GM21390 (cell line): Measurements from ENCODE around the gene SMAD5.
A peak's percentile ranks its signal among the peaks of the same experiment; 100 is the strongest.

Experiments used
- ATAC-seq: cut with Tn5 transposase; IDR thresholded peaks from one replicate; pipeline ENCODE4 v1.9.1; 2021; ENCODE audit not compliant: unreplicated experiment

The SMAD5 gene

DNA sequence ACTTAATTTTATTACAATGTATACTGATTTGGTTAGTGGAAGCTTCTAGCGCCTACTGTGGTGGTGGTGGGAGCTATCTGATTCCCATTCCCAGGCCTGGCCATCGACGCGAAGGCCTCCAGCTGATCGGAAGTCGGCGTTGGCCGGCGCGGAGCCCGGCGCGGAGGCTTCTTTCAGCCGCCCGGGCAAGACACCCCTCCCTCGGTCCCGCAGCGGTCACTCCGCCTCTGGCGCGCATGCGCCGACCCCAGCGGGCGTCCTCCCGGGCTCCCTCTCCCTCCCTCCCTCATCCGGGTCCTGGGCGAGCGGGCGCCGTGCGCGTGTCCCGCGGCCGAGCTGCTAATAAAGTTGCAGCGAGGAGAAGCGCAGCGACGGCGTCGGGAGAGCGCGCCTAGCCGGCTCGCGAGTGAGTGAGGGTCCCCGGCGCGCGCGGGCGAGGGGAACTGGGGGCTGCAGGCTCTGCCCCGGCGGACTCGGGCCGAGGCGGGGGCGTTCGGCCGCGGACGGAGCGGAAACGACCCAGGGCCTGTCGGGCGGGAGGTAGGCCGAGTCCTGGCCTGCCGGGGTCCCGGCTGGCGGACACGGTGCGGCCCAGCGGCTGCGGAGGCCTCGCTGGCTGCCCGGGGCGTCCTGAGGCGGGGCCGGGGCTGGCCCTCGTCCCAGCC lies at the start of gene SMAD5:
Gene SMAD5, plus strand, starts transcription at position 289 of the 665 bp plus-strand sequence. CDS start 20,916 bp downstream, outside the sequence.
- peak; percentile 91 for ATAC-seq

DNA sequence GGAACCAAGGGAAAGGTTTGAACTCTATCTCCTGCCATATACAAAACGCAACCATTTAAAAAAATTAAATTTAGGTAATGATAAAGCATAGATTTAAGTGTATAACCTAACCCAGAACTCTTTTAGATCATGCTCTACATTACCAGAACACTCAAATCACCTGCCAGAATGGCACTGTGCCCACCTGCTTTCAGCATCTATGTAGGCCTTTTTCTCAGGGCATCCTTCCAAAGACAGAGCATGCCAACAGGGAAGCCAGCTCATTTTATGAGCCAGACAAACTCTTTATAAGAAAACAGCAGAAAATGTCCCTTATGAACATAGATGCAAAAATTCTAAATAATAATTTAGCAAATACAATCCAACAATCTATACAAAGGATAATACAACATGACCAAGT lies 47.9 kb upstream of the SMAD5 start:
- ATAC-seq: no peak

DNA sequence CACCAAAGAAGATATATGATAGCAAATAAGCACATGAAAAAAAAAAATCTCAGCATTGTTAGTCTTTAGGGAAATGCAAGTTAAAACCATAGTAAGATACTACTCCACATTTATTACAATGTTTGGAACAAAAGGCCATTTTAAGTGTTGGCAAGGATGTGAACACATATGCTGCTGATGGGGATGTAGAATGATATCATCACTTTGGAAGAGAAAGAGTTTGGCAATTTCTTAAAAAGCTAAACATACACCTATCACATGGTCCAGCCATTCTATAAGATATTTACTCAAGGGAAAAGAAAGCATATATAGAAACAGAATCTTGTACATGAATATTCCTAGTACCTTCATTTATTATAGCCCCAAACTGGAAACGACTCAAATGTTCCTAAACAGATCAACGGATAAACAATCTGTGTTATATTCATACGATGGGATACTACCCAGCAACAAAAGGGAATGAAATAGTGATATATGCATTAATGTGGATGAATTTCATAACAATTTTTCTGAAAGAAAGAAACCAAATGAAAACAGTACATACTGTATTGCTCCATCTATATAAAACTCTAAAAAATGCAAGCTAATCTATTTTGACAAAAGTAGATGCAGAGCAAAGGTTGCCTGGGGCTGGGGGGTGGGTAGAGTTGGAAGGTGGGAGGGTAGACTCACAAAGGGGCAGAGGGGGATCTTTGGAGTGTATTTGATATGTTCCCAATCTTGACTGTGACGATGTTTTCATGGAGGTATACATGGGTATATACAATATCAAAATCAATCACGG lies 45.7 kb upstream of the SMAD5 start:
- ATAC-seq: no peak

DNA sequence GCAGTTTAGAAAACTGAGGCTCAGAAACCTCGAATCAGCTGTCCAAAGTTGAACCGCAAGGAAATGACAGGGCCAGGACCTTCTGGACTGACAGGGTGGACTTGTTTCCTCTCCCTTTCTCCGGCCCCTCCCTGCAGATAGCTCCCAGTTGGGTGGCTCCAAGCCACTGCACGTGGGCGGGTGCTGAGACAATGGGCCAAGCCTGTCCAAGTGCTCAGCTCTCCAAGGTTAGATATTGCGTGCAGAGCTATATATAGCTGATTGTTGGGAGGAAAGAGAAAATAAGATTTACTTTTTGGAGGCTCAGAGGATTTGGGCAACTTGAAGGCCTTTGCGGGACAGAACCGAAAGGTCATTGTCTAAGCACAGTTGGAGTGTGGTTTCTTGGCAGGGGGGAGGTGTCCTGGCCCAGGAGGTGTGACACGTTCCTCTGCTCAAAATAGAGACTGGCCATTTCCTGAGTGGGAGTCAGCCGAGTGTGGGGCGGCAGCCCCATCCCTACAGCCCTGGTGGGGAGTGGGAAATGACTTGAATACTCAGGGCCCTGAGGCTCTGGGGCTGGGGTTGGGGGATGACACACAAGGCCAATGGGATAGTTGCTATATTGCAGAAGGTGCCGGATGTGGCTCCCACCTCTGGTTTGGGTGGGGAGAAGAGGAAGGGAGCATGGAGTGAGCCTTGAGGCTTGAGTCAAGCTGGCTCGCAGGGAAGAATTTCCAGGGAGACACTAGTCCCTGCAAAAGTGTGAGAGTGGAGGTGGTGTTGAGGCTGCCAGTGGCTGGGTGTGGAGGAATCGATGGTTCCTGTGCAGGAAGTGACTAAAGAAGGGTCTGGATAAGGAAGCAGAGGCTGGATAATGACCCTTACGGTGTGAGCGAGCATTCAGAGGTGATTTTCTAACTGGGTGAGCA lies 44.4 kb upstream of the SMAD5 start:
- no peak for ATAC-seq

DNA sequence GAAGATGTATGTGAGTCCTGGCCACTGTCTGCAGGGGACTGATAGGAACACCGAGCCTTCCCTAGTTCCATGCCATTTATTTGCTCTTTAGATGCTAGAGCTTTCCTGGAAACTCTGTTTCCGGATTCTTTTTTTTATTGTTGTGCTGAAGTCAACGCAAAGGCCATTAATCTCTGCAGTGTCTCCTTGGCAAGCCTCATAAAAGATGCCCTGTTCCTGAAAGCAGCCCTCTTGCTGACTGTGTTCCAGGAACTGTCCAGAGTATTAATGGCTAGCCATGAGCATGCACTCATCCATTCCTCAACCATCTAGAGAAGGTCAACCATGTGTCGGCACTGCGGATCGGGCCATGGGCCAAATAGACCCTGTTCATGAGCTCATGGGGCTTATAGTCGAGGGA lies 42.9 kb upstream of the SMAD5 start:
- no peak for ATAC-seq

DNA sequence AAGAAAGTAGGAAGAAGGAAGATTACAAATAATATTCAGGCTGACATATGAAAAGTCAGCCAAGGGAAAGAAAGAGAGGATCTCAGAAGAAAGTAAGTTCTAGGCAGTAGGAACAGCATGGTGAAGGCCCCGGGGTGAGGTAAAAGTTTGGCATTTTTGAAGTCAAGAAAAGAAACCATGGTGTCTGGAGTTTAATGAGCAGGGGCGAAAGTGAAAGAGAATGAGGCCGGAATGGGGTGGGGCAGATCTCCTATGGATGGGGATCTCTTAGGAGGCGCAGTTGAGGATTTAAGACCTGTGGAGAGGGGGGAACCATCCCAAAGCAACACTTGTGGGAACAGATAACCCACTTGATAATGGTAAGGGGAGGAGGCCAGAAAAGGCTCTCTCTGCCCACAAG lies 42.3 kb upstream of the SMAD5 start:
- no peak for ATAC-seq

DNA sequence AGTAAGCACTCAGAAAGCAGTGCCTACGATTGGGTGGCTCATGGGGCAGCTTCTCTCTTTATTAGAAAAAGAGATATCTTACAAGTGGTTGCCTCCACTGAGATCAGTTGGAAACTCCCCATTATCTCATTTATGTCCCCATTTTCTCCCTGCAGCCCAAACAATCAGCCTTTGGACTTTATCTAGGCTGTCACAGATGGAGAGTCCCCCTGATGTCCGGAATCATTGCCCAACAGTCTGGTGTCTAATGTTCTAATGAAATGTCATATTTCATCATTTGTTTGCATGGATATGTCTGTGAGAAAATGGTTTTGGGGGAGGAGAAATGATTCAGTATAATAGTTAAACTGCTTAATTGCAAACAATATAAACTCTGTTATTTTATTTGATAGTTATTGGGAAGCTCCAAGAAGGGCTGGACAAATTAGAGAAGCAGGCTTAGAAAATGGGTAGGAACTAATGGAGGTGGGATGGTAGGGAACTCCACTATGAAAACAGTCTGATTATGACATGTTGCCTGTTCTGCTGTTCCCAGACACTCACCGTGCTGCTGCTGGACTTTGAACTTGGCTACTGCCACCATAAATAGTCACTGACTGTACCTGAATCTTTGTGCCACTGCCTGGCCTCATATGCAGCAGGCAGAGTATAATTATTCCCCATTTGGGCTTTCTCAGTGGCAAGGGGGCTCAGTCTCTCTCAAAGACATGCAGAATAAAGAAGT lies 38.3 kb upstream of the SMAD5 start:
- no peak for ATAC-seq

DNA sequence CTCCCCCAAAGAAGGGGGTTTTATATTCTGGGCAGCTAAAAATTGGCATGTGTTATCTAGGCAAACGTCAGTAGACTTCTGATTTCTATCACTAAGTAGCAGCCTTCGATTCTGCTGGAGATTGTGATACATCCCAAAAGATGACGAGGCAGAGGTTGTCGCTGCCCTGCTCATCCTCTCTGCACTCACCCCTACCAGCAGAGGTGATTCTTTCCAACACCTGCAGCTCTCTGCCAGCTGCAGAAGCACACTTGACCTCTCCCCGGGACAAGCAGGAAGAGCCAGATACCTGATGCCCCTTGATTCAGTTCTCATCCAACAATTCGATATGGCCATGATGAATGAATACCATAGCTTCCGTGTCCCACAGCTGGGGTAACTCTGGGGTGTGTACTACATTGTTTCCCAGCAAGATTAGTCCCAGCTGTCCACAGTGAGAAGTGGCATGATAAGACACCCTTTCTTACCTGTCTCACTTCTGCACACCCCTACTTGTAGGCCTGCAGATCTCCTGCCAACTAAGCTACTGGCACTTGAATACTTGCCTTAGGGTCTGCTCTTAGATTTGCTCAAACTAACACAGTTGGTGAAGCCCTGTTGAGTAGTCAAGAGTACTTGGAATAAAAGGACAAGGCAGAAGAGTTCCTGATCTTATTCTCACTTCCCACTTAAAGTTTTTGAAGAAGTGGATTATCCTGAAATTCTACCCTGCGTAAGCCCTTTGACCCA lies 37.6 kb upstream of the SMAD5 start:
- ATAC-seq: no peak

DNA sequence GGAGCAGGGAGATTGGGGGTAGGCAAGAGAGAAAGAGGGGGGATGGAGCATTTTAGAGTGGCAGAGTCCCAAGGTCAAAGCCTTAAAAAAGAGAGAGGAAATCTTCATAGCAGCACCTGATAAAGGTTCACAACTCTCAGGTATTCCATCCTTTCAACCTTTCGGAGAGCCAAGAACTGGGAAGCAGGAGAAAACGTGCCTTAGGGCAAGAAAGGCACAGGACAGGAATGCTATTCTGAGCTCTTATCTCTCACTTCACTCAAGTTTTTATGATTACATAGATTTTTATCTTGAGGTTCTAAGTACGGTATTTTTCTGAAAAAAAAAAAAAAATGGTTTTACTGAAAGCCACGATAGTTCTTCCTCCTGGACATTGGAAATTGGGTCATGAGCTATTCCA lies 34.5 kb upstream of the SMAD5 start:
- ATAC-seq: no peak

DNA sequence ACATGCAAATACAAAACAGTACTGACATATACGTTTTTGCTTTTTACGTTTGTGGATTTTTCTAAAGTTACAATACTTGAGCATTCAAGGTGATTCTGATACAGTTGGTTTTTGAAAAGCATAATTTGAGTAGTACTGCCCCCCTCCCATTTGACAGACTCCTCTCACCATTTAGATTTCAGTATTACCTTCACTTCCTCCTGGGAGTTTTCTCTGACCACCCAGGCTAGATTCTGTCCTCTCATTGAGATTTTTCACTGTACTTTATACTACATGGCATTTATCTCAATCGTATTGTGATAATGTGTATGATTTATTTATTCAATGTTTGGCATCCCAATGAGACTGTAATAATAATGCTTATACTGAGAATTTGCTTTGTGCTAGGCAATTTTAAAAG lies 32.8 kb upstream of the SMAD5 start:
- no peak for ATAC-seq

DNA sequence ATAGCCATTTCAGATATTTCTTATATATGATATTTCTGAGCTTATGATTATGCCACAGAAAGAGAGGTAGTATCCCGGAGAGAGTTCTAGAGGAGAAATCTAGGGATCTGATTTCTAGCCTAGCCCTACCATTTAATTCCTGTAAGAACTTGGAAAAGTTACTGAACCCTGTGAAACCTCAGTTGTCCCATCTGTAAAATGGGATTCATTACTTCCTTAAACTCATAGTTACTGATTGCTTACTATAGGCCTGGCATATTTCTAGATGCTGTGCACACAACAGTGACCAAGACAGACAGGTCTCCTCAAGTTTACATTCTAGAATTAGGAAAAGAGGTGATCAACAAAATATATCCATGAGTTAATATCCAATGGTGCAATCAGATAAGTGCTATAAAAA lies 30.8 kb upstream of the SMAD5 start:
- ATAC-seq: no peak

DNA sequence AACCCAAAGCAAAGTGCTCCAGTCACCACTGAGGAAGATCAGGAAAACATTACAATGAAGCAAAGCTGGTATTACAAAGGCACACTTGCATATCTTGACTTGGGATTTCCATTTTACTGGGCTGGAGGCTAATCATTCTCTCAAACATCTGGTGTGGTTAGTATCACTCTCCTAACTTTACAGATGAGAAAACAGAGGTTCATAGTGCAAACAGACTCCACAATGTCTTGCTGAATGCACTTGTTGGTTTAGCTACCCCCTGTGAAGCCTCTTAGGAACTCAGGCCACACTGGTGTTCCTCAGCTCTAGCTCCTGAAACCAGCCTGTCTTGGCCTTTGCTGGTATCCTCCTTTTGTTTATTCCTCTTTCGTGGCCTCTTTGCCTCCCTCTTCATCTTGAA lies 29.5 kb upstream of the SMAD5 start:
- ATAC-seq: no peak

DNA sequence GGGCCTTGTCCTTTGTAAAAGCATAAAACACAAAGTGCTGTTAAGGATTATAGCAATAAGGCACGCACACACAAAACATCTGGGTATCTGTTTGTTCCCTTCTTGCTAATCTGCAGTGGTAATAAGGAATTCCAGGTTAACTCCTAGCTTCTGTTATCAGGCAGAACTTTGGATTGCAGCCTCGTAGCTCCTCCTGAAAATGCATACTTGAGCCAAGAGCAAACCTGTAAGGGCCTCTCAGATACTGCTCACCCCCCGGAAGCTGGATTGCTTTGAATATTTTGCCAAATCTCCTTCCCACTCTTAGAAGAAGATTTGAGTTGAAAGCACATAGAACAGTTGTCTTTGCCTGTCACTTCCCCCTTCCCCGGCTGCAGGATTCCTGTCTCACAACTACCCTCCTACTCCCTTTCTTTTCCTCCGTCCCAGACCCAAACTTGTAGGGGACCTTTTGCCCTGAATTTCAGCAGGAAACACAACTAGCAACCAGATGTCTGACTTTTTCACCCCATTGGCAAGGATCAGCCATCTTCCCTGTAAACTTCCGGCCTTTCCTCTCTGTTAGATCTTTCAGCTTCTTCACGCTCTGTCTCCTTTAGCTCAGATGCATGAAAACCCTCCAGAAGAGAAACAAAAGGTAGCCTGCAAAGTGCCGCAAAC lies 28.2 kb upstream of the SMAD5 start:
- ATAC-seq: no peak

DNA sequence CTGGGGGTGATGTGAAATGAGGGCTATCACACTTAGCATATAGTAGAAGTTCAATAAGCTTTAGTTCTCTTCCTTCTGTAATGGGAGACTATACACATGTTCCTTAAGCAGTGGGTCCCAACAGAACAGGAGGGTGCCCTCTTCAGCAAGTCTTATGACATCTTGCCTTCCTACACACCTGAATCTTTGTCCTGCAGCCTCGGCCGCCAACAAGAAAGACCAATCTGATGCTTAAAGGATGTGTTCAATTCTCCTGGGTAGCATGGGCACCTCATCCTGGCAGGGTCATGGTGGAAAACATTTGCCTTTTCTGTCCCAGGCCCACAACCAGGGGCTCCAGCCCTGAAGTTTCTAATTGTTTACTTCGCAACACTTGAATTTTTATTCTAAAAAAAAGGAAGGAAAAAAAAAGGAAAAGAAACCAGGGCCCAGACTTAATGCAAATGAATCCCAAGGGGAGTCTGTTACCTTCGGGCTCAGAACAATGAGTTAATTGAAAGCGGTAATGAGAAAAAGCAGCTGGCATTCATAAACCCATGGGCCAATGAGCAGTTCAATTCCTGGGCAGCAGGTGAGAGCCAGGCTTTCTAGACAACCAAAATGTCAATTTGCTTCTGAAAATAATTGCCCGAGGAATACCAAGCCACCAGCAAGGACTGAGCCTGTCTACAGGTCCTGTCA lies 26.2 kb upstream of the SMAD5 start:
- no peak for ATAC-seq

DNA sequence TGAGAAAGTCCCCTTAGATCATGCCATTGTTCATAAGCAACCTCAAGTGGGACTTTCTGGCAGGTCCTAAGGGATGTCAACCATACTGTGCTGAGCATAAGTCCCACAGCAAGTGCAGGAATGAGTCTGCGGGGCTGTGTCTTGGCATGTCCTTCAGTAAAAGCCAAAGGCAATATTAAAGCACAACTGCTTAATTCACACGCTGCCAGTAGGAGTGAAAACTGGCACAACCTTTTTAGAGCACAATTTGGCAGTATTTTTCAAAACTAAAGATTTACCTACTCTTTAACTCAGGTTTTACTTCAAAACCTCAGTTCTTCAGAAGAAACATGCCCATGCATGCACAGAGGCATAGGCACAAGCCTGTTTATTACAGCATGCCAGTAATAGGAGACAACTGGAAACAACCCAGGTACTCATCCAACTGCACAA lies 24.4 kb upstream of the SMAD5 start:
- peak; percentile 48 for ATAC-seq

DNA sequence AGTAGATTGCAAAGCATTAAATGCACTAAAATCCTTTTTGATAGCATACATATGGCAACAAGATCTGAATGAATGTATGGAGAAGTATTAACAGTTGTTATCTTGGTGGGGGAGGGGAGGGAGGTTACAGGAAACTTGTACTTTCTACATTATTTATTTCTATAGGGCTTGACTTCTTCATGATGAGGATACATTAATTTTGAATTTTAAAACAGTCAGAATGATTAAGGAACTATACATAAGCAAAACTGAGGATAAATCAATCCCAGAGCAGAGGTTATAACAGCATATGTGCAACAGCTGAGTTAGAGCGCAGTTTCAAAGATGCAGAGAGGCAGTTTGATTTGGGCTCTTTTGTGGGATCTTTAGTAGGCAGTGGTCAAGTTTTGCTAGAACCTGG lies 23.9 kb upstream of the SMAD5 start:
- ATAC-seq: no peak

DNA sequence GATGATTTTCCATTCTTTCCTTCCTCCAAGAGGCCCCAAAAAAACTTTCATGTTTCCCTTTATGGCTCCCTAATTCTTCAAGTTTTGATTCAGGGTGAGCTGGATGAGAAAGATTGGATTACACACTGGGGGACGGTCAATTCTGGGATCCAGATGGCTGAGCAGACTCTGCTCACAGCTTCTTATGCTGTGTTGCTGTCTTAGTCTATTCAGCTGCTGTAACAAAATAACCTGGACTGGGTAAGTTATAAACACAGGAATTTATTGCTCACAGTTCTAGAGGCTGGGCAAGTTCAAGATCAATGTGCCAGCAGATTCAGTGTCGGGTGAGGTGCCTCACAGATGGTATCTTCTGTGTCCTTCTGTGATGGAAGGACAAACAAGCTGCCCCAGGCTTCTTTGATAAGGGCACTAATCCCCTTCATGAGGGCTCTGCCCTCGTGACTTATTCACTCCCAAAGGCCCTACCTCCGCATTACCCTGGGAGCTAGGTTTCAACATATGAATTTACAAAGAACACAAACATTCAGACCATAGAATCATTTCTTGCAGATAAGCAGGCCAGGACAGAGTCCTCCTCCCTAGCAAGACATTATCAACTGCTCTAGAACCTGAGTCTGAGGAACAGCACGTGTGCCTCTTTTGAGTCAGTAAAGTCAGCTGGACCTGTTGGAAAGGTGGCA lies 23.1 kb upstream of the SMAD5 start:
- no peak for ATAC-seq

DNA sequence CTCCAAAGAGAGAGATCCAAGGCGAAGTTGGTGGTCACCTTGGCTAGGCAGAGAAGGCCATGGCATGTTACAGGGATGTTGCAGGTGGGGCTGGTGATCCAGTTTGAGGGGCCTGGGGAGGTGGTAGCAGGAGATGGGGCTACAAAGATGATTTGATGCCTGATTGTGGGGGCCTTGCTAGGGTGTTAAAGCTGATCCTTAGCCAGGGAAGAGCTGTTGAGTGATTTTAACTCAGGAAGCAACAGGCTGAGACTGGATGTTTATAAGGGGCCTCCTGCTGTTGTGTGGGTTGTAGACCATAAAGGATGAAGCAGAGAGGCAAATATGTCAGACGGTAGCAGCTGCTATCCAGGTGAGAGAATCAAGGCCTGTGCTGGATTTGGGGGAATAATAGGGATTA lies 19.0 kb upstream of the SMAD5 start:
- no peak for ATAC-seq
